ENCODE results near the gene ZDHHC3. TPM values are rescaled to one million over a fixed set of nuclear protein-coding genes. Genes with fewer than 3 reads are reported as not detected.
"Not testable (repeated sequence)": the region's sequence is repeated elsewhere in the genome, so short reads cannot be mapped to it uniquely, and the experiment has no call there.

Gene ZDHHC3
- total RNA-seq, 1 donor from 2014 or later: 47.5 TPM

GRCh38 chr3:44995142-44995770 is 19.3 kb upstream of the ZDHHC3 start:
- peak; percentile 84 for DNase-seq

GRCh38 chr3:44993471-44994205 is 17.7 kb upstream of the ZDHHC3 start:
- DNase-seq: no peak

- no peak for DNase-seq
These were observed 16.8 kb upstream of the ZDHHC3 start for GRCh38 chr3:44992555-44993470.

GRCh38 chr3:44991326-44991725 is 15.4 kb upstream of the ZDHHC3 start:
- DNase-seq: no peak

- DNase-seq: no peak
These were observed 13.8 kb upstream of the ZDHHC3 start for GRCh38 chr3:44989636-44990373.

- no peak for DNase-seq
These were observed 13.2 kb upstream of the ZDHHC3 start for GRCh38 chr3:44989141-44989540.

- no peak for DNase-seq
These were observed 12.1 kb upstream of the ZDHHC3 start for GRCh38 chr3:44988073-44988472.

- DNase-seq: no peak
These were observed 11.4 kb upstream of the ZDHHC3 start for GRCh38 chr3:44987332-44987731.

- not testable (repeated sequence) for DNase-seq
These were observed 10.4 kb upstream of the ZDHHC3 start for GRCh38 chr3:44986330-44986729.

- DNase-seq: no peak
These were observed 8.4 kb upstream of the ZDHHC3 start for GRCh38 chr3:44984335-44984734.

GRCh38 chr3:44983484-44983941 is 7.5 kb upstream of the ZDHHC3 start:
- peak; percentile 62 for DNase-seq

- no peak for DNase-seq
These were observed 6.8 kb upstream of the ZDHHC3 start for GRCh38 chr3:44982817-44983216.

- DNase-seq: no peak
These were observed 5.8 kb upstream of the ZDHHC3 start for GRCh38 chr3:44981751-44982150.

- DNase-seq: no peak
These were observed 5.2 kb upstream of the ZDHHC3 start for GRCh38 chr3:44981220-44981619.

- no peak for DNase-seq
These were observed 1.6 kb downstream of the ZDHHC3 start for GRCh38 chr3:44974416-44974815.

- DNase-seq: no peak
These were observed 5.0 kb downstream of the ZDHHC3 start for GRCh38 chr3:44970926-44971490.

- no peak for DNase-seq
These were observed 6.2 kb downstream of the ZDHHC3 start for GRCh38 chr3:44969828-44970179.

- no peak for DNase-seq
These were observed 6.7 kb downstream of the ZDHHC3 start for GRCh38 chr3:44969154-44969827.

GRCh38 chr3:44968447-44968858 is 7.5 kb downstream of the ZDHHC3 start:
- DNase-seq: no peak

GRCh38 chr3:44966795-44967278 is 9.1 kb downstream of the ZDHHC3 start:
- DNase-seq: peak; percentile 11

- DNase-seq: no peak
These were observed 10.8 kb downstream of the ZDHHC3 start for GRCh38 chr3:44965165-44965564.
